ENCODE data around the gene RBM19.

Gene RBM19

DNA sequence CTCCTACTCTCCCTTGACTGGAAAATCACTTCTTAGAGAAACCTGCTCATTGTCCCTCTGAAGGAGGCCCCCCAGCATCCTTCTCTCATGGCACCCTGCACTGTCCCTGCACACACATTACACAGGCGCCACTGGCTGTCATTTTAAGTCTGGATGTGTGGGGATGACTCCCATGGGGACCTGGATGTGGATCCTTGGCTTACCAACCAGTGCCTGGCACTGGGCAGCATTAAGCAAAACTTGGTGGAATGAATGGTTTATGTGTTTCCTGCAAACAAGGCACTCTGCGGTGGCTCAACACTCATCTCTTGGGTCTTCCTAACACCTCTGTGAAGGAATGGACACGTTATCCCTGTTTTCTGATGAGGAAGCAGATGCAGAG, 162.4 kb downstream of the RBM19 start:
- no peak for DNase-seq (ENCODE audit: low read depth in 2 of 2)

GRCh38 chr12:113802966-113803758, 163.0 kb downstream of the RBM19 start:
- no peak for DNase-seq (ENCODE audit: low read depth in 2 of 2)

DNA sequence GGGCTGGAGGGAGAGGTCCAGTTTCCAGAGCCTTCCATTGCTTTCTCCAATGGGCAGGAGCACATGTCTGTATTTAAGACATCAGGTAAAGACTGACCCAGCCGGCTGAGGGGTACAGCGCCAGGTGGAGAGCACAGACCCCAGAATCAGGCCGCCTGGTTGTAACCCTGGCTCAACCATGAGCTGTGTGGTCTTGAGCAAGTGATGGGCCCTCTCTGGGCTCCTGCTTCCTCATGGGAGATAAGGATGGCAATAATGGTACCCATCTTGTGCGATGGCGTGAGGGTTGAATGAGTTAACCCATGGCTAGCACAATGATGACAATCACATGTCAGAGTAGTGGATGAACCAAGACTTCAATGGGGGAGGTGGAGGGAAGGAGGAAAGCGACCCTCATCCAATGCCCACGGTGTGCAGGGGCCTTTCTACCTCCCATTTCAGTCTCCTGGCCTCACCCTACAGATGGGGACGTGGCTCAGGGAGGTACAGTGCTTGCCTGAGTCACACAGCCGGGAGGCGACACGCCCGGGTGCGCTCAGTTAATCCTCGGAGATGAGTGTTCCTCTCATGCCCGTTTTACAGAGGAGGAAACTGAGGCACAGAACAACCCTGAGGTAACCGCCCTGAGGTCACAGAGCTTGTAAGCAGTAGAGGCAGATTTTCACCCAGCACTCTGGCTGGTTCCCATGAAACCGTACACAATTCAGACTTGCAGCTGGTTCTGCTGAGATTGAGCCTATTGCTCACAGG, 163.9 kb downstream of the RBM19 start:
- DNase-seq (ENCODE audit: low read depth in 2 of 2): no peak

DNA sequence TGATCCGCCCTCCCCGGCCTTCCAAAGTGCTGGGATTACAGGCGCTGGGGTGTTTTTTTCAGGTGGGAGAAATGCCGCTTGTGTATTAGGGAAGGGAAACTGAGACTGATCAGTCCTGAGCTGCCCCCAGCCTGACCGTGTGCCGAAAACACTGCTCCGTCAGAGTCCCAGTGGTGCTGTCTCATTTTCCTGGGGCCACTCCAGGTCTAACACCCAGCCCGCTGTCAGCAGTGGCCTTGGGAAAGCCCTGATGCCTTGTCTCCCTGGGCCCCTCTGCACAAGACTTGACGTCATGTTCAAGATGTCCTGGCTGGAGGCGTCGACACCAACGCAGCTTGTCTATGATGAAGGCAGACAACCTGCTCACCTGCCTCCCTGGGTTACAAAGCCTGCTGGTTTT, 165.9 kb downstream of the RBM19 start:
- DNase-seq (ENCODE audit: low read depth in 2 of 2): no peak

- no peak for DNase-seq (ENCODE audit: low read depth in 2 of 2)
These were observed 167.6 kb downstream of the RBM19 start for GRCh38 chr12:113798552-113798951.

DNA sequence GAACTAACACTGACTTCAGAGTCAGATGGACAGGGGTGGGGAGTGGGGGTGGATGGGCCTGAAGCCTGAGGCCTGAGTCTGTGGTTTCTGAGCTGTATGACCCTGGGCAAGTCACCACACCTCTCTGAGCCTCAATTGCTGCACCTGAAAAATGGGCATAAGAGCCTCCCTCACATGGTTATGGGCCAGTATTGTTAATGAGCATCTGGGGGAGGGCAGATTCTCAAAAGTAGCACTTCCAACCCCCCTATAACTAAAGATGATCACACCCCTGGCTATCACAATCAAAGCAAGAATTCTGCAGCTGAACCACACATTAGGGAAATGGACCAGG, 168.6 kb downstream of the RBM19 start:
- DNase-seq (ENCODE audit: low read depth in 2 of 2): no peak

- DNase-seq (ENCODE audit: low read depth in 2 of 2): no peak
These were observed 169.1 kb downstream of the RBM19 start for GRCh38 chr12:113796852-113797534.

DNA sequence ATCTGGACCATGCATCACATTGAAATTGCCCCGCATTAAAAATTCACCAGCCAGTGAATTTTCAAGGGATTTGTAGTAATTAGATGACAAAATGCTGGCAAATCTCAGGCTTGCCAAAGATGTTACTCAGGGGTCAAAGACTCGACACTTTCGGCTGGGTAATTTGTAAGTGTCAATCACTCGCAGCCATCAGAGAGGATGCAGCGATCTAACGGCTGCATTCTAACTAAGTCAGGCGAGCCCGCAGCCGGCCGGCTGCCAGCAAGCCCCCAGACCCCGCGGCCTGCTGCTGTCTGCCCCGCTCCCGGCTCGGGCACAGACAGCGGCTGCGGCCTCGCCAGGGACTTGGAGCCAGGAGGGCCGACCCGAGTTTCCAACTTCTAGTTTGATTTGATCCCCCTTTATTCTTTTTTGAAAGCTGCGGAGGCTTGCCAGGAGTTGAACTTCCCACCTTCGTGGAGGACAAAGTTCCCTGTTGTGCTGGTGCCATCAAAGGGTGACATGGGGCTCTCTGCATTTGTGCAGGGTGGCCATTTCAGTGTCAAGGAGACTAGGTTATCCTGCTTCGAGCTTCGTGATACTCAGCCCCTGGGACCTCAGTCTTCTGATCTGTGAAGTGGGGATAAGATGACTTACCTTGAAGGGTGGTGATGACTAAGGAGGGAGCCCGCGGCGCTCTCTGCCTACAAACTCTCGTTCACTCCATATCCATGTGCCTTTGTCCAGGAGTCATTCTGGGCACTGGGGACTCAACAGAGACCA, 169.9 kb downstream of the RBM19 start:
- DNase-seq (ENCODE audit: low read depth in 2 of 2): no peak

DNA sequence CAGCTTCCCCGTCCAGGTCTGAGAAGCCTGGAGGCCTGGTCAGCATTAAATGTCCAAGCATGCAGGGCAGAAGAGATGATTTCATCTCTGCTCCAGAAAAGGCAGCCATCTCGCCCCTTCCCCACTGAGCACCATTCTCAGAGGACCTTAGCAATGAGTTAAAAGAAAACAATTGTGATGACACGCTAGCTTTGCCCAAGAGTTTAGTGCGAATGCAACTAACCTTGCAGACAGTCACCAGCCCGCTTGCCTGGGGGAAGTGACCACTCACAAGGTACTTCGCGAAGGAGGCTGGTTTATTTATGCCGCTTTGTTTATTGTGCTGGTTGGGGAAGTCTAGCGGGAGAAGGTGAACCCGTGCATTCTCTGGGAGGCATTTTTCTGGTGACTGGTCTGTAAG, 170.7 kb downstream of the RBM19 start:
- DNase-seq (ENCODE audit: low read depth in 2 of 2): no peak

DNA sequence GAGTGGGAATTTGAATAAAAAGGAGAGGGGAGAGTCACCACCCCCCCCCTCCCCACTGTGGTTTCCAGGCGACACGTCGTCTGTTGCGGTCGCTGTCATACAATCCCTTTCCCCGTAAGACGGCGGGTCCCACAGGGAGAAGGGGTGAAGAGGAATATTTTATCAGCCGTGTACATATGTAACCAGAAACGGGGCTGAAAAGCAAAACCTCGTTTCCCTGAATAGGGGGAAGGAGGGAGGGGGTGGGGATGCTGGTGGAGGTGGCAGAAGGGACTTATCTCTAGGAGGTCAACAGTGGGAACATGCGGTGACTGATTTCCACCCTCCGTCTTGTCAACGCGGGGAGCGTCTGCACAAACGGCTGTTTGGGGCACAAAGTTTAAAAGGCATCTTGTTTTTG, 171.4 kb downstream of the RBM19 start:
- no peak for DNase-seq (ENCODE audit: low read depth in 2 of 2)

GRCh38 chr12:113793250-113793649, 172.9 kb downstream of the RBM19 start:
- no peak for DNase-seq (ENCODE audit: low read depth in 2 of 2)

DNA sequence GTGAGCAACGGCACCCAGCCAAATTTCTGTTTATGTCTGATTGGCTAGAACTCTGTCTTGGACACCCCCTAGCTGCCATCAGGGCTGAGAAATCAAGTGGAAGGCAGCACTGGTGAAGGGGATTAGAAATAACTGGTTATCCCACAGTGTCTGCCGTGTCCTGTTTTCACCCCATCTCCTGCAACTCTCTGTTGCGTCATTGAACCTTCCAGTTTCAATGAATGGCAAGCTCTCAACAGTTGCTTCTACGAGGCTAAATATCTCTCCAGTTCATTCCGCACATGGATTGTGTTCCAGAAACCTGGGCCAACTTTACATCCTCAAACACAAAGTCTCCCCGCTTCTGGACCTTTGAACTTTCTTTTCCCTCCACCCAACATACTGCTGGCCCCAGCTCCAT, 173.7 kb downstream of the RBM19 start:
- no peak for DNase-seq (ENCODE audit: low read depth in 2 of 2)

DNA sequence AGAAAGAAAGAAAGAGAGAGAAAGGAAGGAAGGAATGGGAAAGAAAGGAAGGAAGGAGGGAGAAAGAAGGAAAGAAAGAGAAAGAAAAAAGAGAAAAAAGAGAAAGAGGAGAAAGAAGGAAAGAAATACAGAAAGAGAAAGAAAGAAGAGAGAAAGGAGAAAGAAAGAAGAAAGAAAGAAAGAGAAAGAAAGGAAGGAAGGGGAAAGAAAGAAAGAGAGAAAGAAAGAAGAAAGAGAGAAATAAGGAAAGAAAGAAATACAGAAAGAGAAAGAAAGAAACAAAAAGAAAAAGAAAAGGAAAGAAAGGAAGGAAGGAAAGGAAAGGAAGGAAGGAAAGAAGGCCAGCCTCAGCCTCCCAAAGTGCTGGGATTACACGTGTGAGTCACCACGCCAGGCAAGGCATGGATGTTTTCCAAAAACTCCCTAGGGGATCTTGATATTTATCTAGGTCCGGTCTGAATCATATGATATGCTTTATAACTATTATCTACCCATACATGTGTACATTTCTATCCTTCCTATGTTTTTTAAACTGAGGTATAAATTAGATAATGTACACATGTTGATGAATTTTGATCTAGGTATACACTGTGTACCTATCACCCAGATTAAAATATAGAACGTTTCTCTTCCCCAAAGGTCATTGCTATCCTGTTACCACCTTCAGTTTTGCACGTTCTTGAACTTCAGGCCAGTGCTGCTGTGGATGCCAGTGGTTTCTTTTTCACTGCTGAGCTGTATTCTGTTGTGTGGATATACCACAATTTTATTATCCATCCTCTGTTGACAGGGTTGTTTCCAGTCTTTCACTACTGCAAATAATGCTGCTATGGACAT, 177.9 kb downstream of the RBM19 start:
- DNase-seq (ENCODE audit: low read depth in 2 of 2): no peak

GRCh38 chr12:113786107-113786506, 180.0 kb downstream of the RBM19 start:
- DNase-seq (ENCODE audit: low read depth in 2 of 2): no peak

GRCh38 chr12:113783811-113784210, 182.3 kb downstream of the RBM19 start:
- no peak for DNase-seq (ENCODE audit: low read depth in 2 of 2)

- DNase-seq (ENCODE audit: low read depth in 2 of 2): no peak
These were observed 183.3 kb downstream of the RBM19 start for GRCh38 chr12:113782873-113783272.

DNA sequence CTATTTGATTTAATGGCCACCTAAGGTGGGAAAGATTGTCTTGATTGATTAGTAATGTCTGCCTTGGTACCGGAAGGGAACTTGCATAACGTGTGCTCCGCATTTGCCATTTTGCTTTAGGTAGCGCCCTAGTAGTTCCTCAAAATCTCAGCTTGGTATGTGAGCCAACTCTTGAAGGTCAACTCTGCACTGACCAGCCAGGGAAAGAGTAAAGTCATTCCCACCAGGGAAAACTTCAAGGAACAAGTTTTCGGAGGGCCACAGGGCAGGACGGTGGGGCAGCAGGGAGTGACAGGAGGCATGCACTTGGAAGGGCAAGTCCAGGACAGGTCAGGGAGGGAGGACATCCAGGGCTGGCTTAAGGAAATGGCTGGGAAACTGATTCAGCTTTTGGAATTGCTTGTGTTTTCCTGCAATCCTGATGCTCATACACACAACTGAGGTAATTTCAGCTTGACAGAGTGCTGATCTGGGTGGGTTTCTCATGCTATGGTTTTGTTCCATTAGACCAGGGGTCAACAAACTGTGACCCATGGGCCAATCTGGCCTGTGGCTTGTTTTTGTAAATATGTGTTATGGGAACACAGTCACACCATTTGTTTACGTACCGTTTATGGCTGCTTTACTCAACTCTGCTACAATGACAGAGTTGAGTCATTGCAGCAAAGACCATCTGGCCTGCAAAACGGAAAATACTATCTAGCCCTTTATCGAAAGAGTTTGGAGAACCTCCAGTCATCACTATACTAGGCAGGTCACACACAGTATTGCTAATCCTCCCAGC, 184.5 kb downstream of the RBM19 start:
- DNase-seq (ENCODE audit: low read depth in 2 of 2): no peak

DNA sequence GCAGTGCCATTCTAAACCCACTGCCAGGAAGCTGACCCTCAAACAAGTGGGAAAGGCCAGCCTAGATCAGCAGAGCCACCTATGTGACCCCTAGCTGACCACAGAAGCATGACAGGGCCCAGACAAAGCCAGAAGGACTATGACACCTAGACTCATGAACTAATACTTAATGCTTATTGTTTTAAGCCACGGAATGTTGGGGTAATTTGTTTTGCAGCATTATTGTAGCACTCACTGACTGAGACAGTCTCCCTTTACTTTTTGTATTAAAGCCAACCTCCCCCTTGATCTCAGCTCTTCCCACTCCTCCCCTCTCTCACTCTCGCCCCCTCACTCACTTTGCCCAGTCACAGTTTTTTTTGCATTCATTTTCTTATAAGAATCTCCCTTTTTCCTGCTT, 186.4 kb downstream of the RBM19 start:
- no peak for DNase-seq (ENCODE audit: low read depth in 2 of 2)

DNA sequence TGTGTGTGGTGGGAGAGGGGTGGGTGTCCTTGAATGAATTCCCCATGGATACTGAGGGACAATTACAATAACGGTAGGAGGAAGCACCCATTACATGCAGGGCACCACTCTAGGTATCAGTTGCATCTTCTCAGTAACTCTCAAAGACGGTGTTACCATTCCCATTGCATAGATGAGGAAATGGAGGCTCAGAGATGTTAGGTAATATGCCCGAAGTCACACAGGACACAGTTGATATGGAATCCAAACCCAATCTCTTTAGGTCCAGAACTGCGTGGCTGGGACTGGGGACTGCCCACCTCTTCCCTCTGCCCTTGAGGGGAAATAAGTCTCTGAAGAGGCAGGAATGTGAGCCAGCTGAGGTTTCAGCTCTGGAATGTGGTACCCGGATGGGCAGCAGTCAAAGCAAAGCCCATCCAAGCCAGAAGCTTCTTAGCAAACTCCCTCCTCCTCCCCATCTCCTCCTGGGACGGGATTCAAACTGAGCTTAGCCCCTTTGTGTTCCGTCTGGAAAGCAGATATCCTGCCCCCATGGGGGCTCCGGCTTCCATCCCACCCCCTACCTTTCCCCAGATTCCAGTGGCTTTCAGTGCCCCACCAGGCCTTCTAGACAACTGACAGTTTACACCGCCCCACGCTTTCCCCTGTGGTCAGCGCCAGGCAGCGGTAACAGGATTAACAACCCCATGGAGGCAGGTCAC, 187.5 kb downstream of the RBM19 start:
- DNase-seq (ENCODE audit: low read depth in 2 of 2): no peak

GRCh38 chr12:113777751-113778150, 188.4 kb downstream of the RBM19 start:
- no peak for DNase-seq (ENCODE audit: low read depth in 2 of 2)
